ENCODE measurements around the gene TGFBR2.

Gene TGFBR2

GRCh38 chr3:30729512-30729911, 123.1 kb downstream of the TGFBR2 start:
- no peak for DNase-seq

GRCh38 chr3:30729936-30730335, 123.5 kb downstream of the TGFBR2 start:
- no peak for DNase-seq

GRCh38 chr3:30730967-30731366, 124.6 kb downstream of the TGFBR2 start:
- no peak for DNase-seq

- no peak for DNase-seq
These were observed 126.8 kb downstream of the TGFBR2 start for GRCh38 chr3:30733209-30733608.

- DNase-seq = no peak
These were observed 127.3 kb downstream of the TGFBR2 start for GRCh38 chr3:30733696-30734095.

GRCh38 chr3:30737743-30738499, 131.5 kb downstream of the TGFBR2 start:
- no peak for DNase-seq

GRCh38 chr3:30738605-30739004, 132.2 kb downstream of the TGFBR2 start:
- no peak for DNase-seq

GRCh38 chr3:30741889-30742288, 135.5 kb downstream of the TGFBR2 start:
- no peak for DNase-seq

- no peak for DNase-seq
These were observed 136.6 kb downstream of the TGFBR2 start for GRCh38 chr3:30742796-30743619.

Data from RPMI8226 (cell line).